Glutamatergic neuron (in vitro differentiated cells): Measurements from ENCODE around the gene PPP1R14B. TPM values are rescaled to one million over a fixed set of nuclear protein-coding genes. Genes with fewer than 3 reads are reported as not detected.

Experiments
- DNase-seq: peaks from one replicate; pipeline ENCODE4 v3.0.0; 2022
- H3K27ac Mint-ChIP-seq: one replicate; pipeline ENCODE4 v1.8.0; 2020; ENCODE audit warnings: mild to moderate bottlenecking, mixed read lengths, inconsistent platforms; ENCODE audit not compliant: unreplicated experiment
- H3K27me3 Mint-ChIP-seq: one replicate; pipeline ENCODE4 v1.8.0; 2020; ENCODE audit warnings: mild to moderate bottlenecking, moderate library complexity, mixed read lengths, inconsistent platforms; ENCODE audit not compliant: unreplicated experiment
- H3K36me3 Mint-ChIP-seq: one replicate; pipeline ENCODE4 v1.8.0; 2020; ENCODE audit warnings: mild to moderate bottlenecking, mixed read lengths, inconsistent platforms; ENCODE audit not compliant: unreplicated experiment
- H3K4me1 Mint-ChIP-seq: one replicate; pipeline ENCODE4 v1.8.0; 2020; ENCODE audit warnings: mild to moderate bottlenecking, low read depth, mixed read lengths, inconsistent platforms; ENCODE audit not compliant: unreplicated experiment
- H3K4me3 Mint-ChIP-seq: one replicate; pipeline ENCODE4 v1.8.0; 2020; ENCODE audit warnings: mild to moderate bottlenecking, mixed read lengths, inconsistent platforms; ENCODE audit not compliant: unreplicated experiment
- H3K9me3 Mint-ChIP-seq: one replicate; pipeline ENCODE4 v1.8.0; 2020; ENCODE audit warnings: mild to moderate bottlenecking, moderate library complexity, mixed read lengths, inconsistent platforms; ENCODE audit not compliant: unreplicated experiment
- total RNA-seq: library from RNA; stranded (reverse); fragmentation: NEBNext Ultra II Directional; extraction: Animal tissue kit (Norgen Biotek cat#: 25700); gene quantifications from one replicate; pipeline ENCODE4 v1.2.1, GENCODE V29; 2021; ENCODE audit not compliant: unreplicated experiment
- TF ChIP-seq, protein P1 (sequence below): fragments of 200-600 bp; sonication (generic); IDR thresholded peaks from one replicate; pipeline ENCODE4 v1.5.0; 2021; ENCODE audit not compliant: partially characterized antibody, unreplicated experiment

PPP1R14B gene
- total RNA-seq, 1 donor from 2014 or later: 348 TPM

DNA sequence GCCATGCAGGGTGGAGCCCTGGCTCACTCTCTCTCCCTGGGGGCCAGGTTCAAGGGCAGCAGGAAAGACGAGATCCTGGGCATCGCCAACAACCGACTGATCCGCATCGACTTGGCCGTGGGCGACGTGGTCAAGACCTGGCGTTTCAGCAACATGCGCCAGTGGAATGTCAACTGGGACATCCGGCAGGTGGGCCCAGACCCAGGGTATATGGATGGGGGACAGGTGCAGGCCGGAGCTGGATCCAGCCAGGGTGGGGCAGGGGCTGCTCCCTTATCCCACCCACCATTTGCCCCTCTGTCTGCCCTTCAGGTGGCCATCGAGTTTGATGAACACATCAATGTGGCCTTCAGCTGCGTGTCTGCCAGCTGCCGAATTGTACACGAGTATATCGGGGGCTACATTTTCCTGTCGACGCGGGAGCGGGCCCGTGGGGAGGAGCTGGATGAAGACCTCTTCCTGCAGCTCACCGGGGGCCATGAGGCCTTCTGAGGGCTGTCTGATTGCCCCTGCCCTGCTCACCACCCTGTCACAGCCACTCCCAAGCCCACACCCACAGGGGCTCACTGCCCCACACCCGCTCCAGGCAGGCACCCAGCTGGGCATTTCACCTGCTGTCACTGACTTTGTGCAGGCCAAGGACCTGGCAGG is 23.6 kb downstream of the PPP1R14B start:
- Mint-ChIP-seq H3K27ac (no peak overlapping the region), H3K36me3 (no peaks in the 10 kb centered on the region), H3K4me1 (no peaks in the 10 kb centered on the region), H3K27me3 (peaks cover 2% of the 10 kb centered on the region), H3K4me3 (no peak overlapping the region), H3K9me3 (no peaks in the 10 kb centered on the region)
- TF ChIP-seq, protein P1, sequence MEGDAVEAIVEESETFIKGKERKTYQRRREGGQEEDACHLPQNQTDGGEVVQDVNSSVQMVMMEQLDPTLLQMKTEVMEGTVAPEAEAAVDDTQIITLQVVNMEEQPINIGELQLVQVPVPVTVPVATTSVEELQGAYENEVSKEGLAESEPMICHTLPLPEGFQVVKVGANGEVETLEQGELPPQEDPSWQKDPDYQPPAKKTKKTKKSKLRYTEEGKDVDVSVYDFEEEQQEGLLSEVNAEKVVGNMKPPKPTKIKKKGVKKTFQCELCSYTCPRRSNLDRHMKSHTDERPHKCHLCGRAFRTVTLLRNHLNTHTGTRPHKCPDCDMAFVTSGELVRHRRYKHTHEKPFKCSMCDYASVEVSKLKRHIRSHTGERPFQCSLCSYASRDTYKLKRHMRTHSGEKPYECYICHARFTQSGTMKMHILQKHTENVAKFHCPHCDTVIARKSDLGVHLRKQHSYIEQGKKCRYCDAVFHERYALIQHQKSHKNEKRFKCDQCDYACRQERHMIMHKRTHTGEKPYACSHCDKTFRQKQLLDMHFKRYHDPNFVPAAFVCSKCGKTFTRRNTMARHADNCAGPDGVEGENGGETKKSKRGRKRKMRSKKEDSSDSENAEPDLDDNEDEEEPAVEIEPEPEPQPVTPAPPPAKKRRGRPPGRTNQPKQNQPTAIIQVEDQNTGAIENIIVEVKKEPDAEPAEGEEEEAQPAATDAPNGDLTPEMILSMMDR: no peak
- no peak for DNase-seq

DNA sequence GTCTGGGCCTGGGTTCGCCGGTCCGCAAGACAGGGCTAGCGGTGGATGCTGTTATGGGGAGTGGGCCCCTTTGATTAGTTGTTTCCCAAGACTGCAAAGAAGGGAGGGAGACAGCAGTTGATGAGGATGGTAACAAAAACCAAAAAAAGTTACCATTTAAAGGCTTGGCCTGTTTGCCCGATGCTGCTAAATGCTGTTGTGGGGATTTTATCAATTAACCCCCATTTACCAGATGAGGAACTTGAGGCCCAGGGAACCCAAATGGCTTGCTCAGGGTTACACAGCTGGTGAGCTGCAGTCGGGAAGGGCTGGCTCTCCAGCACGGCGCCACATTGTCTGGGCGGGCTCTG is 24.1 kb downstream of the PPP1R14B start:
- no peak overlapping the region for H3K4me3 Mint-ChIP-seq
- H3K9me3 Mint-ChIP-seq: no peaks in the 10 kb centered on the region
- no peak for DNase-seq
- H3K4me1 Mint-ChIP-seq: no peaks in the 10 kb centered on the region
- no peaks in the 10 kb centered on the region for H3K36me3 Mint-ChIP-seq
- TF ChIP-seq, protein P1: no peak
- no peak overlapping the region for H3K27ac Mint-ChIP-seq
- H3K27me3 Mint-ChIP-seq: peaks cover 2% of the 10 kb centered on the region

DNA sequence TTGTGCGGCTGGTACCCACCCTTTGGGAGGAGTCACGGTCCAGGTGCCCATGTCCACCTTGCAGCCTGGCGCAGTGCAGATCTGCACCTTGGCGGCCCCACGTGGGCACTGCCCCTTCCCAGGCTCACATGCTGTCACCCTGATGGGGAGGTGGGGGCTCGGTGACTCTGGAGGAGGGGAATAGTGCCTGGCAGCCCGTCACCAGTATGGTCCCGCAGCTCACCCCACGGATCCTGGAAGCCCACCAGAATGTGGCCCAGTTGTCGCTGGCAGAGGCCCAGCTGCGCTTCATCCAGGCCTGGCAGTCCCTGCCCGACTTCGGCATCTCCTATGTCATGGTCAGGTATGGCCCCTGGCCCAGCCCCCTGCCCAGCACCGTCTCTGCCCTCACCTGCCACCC is 25.9 kb downstream of the PPP1R14B start:
- no peak overlapping the region for H3K27ac Mint-ChIP-seq
- no peaks in the 10 kb centered on the region for H3K9me3 Mint-ChIP-seq
- H3K27me3 Mint-ChIP-seq: peaks cover 2% of the 10 kb centered on the region
- no peak for DNase-seq
- TF ChIP-seq, protein P1: no peak
- H3K36me3 Mint-ChIP-seq: no peaks in the 10 kb centered on the region
- H3K4me1 Mint-ChIP-seq: no peaks in the 10 kb centered on the region
- no peak overlapping the region for H3K4me3 Mint-ChIP-seq

DNA sequence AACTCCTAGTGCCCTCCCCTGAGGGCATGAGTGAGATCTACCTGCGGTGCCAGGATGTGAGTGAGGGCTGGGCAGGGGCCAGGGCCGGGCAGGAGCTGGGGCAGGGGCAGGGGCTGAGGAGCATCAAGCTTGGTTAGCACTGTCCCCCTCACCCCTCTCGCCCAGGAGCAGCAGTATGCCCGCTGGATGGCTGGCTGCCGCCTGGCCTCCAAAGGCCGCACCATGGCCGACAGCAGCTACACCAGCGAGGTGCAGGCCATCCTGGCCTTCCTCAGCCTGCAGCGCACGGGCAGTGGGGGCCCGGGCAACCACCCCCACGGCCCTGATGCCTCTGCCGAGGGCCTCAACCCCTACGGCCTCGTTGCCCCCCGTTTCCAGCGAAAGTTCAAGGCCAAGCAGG is 26.5 kb downstream of the PPP1R14B start:
- DNase-seq: no peak
- H3K27me3 Mint-ChIP-seq: peaks cover 2% of the 10 kb centered on the region
- H3K4me3 Mint-ChIP-seq: no peak overlapping the region
- no peak overlapping the region for H3K27ac Mint-ChIP-seq
- TF ChIP-seq, protein P1: no peak
- H3K9me3 Mint-ChIP-seq: no peaks in the 10 kb centered on the region
- H3K4me1 Mint-ChIP-seq: no peaks in the 10 kb centered on the region
- no peaks in the 10 kb centered on the region for H3K36me3 Mint-ChIP-seq

DNA sequence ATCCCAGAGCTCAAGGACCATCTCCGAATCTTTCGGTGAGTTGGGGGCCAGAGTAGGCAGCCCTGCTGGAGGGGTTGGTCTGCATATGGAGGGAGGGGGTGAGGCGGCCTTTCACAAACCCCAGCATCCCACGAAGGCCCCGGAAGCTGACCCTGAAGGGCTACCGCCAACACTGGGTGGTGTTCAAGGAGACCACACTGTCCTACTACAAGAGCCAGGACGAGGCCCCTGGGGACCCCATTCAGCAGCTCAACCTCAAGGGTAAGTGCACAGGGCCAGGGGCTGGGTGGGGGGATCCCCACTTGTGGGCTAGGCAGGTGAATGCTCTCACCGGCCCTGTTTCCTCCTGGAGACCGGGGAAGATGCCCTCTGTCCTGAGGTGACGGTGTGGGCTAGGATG is 27.0 kb downstream of the PPP1R14B start:
- H3K4me1 Mint-ChIP-seq: no peaks in the 10 kb centered on the region
- H3K9me3 Mint-ChIP-seq: no peaks in the 10 kb centered on the region
- H3K27me3 Mint-ChIP-seq: peaks cover 2% of the 10 kb centered on the region
- H3K27ac Mint-ChIP-seq: no peak overlapping the region
- DNase-seq: no peak
- no peaks in the 10 kb centered on the region for H3K36me3 Mint-ChIP-seq
- no peak overlapping the region for H3K4me3 Mint-ChIP-seq
- TF ChIP-seq, protein P1: no peak
